GM11168 (cell line): ENCODE data around the gene IFFO2.

Source experiments
- in situ Hi-C: fragments of 300-500 bp; cut with MboI; formaldehyde crosslinking; loops from one replicate; pipeline ENCODE4 v1.12.0; 2022; ENCODE audit warnings: low sequenced_read_pairs; ENCODE audit not compliant: unreplicated experiment

Gene IFFO2

GRCh38 chr1:18973446-18973955 is 17.0 kb upstream of the IFFO2 start:
- in situ Hi-C loops = no loop called here

GRCh38 chr1:18972991-18973390 is 16.5 kb upstream of the IFFO2 start:
- in situ Hi-C loops = no loop called here

- in situ Hi-C loops = no loop called here
Measured at GRCh38 chr1:18972531-18972930, 16.1 kb upstream of the IFFO2 start.

- in situ Hi-C loops = no loop called here
Measured at GRCh38 chr1:18970762-18971161, 14.3 kb upstream of the IFFO2 start.

GRCh38 chr1:18970358-18970757 is 13.9 kb upstream of the IFFO2 start:
- in situ Hi-C loops = no loop called here

- in situ Hi-C loops = no loop called here
Measured at GRCh38 chr1:18967066-18967690, 10.7 kb upstream of the IFFO2 start.

- in situ Hi-C loops = no loop called here
Measured at GRCh38 chr1:18965206-18966173, 9.0 kb upstream of the IFFO2 start.

- in situ Hi-C loops = no loop called here
Measured at GRCh38 chr1:18963968-18964367, 7.5 kb upstream of the IFFO2 start.

GRCh38 chr1:18962855-18963737 is 6.6 kb upstream of the IFFO2 start:
- in situ Hi-C loops = no loop called here

GRCh38 chr1:18962121-18962721 is 5.7 kb upstream of the IFFO2 start:
- in situ Hi-C loops = no loop called here

- in situ Hi-C loops = no loop called here
Measured at GRCh38 chr1:18960821-18961220, 4.3 kb upstream of the IFFO2 start.

- in situ Hi-C loops = no loop called here
Measured at GRCh38 chr1:18960409-18960808, 3.9 kb upstream of the IFFO2 start.

GRCh38 chr1:18959591-18959990 is 3.1 kb upstream of the IFFO2 start:
- in situ Hi-C loops = no loop called here

- in situ Hi-C loops = no loop called here
Measured at GRCh38 chr1:18957532-18958300, 1.2 kb upstream of the IFFO2 start.

- in situ Hi-C loops = no loop called here
Measured at GRCh38 chr1:18957136-18957521, 653 bp upstream of the IFFO2 start.

GRCh38 chr1:18955441-18956192 is 859 bp downstream of the IFFO2 start:
- in situ Hi-C loops = no loop called here

GRCh38 chr1:18955131-18955440 is 1.4 kb downstream of the IFFO2 start:
- in situ Hi-C loops = no loop called here

- in situ Hi-C loops = loop anchor here (5.0 kb wide), 1 partner anchor 47 kb away; no protein-coding TSS in a partner anchor
Measured at GRCh38 chr1:18954270-18955071, 2.0 kb downstream of the IFFO2 start.
